Activated CD4-positive, CD25-positive, alpha-beta regulatory T cell treated with anti-CD3 and anti-CD28 coated beads, Interleukin-2, amount 50 U/mL, for 24 hours (primary cell): Measurements from ENCODE around the gene CAPG.
"Not testable (repeated sequence)": the region's sequence is repeated elsewhere in the genome, so short reads cannot be mapped to it uniquely, and the experiment has no call there.

Experiments used
- ATAC-seq, 2 donors: fragments of 150-1000 bp; cut with Tn5 transposase; one replicate each; pipeline ENCODE4 v1.10.0; 2021; ENCODE audit warnings: mild to moderate bottlenecking in 1 of 2, moderate library complexity in 1 of 2

Gene CAPG

GRCh38 chr2:85396531-85397470, 13.4 kb downstream of the CAPG start:
- ATAC-seq: no peak

- no peak for ATAC-seq
Measured at GRCh38 chr2:85395912-85396475, 14.2 kb downstream of the CAPG start.

GRCh38 chr2:85394976-85395375, 15.2 kb downstream of the CAPG start:
- no peak for ATAC-seq

- ATAC-seq: no peak
Measured at GRCh38 chr2:85394261-85394681, 15.9 kb downstream of the CAPG start.

- no peak for ATAC-seq
Measured at GRCh38 chr2:85393836-85394235, 16.3 kb downstream of the CAPG start.

GRCh38 chr2:85390941-85391669, 19.1 kb downstream of the CAPG start:
- peak; percentile 68 to 80 for ATAC-seq

- ATAC-seq: no peak
Measured at GRCh38 chr2:85388878-85389538, 21.2 kb downstream of the CAPG start.

DNA sequence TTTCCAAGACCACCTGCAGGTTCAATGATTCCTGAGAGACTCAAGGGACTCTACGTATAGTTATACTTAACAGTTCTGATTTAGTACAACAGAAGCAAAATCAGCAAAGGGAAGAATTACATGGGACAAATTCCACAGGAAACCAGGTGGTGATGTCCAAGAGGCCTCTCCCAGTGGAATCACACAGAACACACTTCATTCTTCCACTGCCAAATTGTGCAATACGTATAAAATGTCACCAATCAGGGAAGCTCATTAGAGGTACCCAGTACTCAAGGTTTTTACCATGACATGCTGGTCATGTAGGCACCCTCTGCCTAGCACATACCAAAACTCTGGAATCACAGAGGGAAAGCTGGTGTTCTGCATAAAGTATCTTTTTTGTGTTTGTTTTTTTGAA, 22.4 kb downstream of the CAPG start:
- no peak for ATAC-seq

DNA sequence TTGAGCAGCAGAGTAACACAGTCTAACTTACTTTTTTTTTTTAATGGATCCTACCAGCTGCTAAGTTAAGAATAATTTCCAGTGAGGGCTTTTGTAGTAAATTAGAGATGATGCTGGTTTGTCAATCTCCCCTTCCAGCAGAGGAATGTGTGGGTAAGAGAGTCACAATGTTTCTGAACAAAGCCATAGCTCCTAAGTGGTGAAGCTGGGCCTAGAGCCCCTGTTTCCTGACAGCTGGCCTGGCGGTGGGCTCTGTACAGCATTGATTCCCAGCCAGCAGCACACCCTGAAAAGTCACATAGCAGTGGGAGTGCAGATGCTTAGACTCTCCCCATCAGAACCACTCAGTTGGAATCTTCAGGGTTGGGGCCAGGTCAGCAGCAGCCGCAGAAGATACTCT, 24.4 kb downstream of the CAPG start:
- ATAC-seq: no peak

GRCh38 chr2:85383850-85384249, 26.3 kb downstream of the CAPG start:
- ATAC-seq: no peak

GRCh38 chr2:85383151-85383550, 27.0 kb downstream of the CAPG start:
- ATAC-seq: not testable (repeated sequence)

DNA sequence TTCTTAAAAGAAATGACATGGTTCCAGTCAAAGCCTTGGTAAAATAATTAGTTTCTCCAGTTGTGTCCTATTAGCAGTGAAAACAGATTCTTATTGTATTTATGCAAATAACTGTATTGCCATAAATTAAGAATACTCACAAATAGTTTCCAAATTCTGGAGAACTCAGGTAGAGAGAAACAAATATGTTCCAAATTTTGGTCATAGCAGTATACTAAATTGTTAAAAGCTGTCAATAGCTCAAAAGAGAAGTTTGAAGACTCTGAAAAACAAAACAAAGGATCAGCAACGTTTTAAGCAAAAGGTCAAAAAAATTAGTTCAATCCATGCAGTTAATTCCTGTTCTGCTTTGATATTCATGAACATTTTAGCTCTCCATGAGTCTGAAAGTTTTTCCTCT, 30.1 kb downstream of the CAPG start:
- ATAC-seq: no peak

GRCh38 chr2:85378257-85378656, 31.9 kb downstream of the CAPG start:
- no peak for ATAC-seq

GRCh38 chr2:85377083-85377482, 33.1 kb downstream of the CAPG start:
- no peak for ATAC-seq

DNA sequence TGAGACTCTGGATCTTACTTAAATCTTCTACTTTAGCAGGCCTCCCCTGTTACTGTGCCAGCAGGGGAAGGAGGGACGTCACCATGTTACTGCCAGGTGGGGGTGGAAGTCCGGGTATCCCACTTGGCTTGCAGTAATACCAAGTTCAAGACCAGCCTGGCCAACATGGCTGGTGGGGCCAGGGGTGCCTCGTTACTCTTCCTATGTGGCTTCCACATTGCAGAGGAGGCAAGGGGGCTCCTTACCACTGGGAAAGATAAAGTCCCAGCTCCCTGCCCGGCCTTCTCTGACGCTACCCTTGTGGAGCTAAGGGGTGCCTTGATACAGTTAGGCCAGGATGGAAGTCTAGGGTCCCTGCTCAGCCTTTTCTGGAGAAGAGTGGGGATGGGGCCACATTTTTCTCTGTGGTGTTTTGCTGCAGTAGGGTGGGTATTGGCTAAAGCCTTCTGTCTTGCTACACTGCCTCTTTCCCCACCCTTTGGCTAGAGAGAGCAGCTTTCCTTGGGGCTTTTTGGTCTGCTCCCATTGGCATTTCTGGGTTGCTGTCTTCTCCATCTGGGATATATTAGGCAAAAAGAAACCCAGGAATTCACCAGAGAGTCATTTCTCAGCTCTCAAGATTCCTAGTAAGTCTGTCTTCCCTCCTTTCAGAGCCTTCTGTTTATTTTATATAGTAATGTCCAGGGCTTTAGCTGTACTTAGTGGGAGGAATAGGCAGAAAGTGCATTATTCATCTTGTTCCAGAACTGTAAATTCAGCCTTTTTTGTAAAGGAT, 33.7 kb downstream of the CAPG start:
- ATAC-seq: no peak

GRCh38 chr2:85371045-85371444, 39.1 kb downstream of the CAPG start:
- ATAC-seq: no peak

GRCh38 chr2:85369500-85369899, 40.7 kb downstream of the CAPG start:
- no peak for ATAC-seq

DNA sequence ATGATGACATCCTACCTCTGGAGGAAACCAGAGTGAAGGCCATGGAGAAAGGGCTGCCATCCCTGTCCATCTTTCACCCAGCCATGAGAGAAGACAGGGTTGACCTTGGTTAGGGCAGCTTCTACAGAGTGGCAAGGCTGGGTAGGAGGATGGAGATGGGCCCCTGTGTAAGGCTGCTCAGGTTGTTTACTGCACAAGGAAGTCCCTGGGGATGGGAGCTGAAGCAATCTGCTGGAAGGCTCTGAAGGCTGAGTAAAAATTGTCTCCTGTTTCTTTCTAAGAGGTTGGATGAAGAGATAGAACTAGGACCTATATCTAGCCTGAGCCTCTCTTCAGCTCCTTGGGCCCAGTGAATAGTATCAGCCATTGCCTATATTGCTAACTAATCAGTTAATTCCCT, 41.2 kb downstream of the CAPG start:
- ATAC-seq: no peak

- no peak for ATAC-seq
Measured at GRCh38 chr2:85367180-85367579, 43.0 kb downstream of the CAPG start.

GRCh38 chr2:85362653-85363387, 47.3 kb downstream of the CAPG start:
- not testable (repeated sequence) for ATAC-seq

DNA sequence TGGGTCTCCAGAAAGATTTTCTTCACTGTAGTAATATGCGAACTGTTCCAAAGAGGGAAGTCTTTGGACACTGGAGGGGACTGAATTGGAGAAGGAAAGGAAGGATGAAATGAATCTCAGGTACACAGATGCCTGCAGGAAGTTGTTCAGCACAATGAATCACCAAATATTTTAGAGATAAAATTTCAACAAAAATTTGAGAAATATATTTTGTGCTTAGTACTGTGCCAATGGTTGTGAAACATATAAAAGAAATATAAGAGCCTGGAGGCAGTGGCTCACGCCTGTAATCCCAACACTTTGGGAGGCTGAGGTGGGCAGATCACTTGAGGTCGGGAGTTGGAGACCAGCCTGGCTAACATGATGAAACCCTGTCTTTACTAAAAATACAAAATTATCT, 52.4 kb downstream of the CAPG start:
- ATAC-seq: no peak

DNA sequence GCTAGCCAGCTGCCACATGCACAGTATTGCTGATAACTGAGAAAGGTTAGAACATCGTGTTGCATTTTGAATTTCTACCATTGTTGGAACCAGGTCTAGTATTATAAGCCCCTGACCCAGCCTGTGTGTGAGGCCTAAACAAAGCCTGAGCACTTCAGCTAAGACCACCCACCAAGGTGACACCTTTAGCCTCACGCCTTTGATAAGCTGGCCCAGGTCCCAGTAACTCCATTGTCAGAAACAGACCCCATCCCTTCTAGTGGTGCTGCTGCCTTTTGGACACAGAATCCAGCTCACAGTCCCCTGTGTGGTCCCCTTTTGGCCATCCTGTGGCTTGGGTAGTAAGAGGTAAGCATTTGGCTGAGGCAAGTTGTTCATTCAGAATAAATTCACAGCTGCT, 54.0 kb downstream of the CAPG start:
- ATAC-seq: no peak
